Activated CD8-positive, alpha-beta memory T cell treated with anti-CD3 and anti-CD28 coated beads, Interleukin-2, amount 50 U/mL, for 48 hours (primary cell): ENCODE results near the gene EIF4G3.
"Not testable (repeated sequence)": the region's sequence is repeated elsewhere in the genome, so short reads cannot be mapped to it uniquely, and the experiment has no call there.

Experiments used
- DNase-seq: peaks from one replicate; pipeline ENCODE4 v3.0.0-alpha.2; 2020

EIF4G3 gene

GRCh38 chr1:21060523-21060922 lies 116.2 kb downstream of the EIF4G3 start:
- DNase-seq = no peak

- no peak for DNase-seq
Observed at GRCh38 chr1:21059021-21059420, 117.7 kb downstream of the EIF4G3 start.

GRCh38 chr1:21058035-21058793 lies 118.5 kb downstream of the EIF4G3 start:
- DNase-seq = no peak

GRCh38 chr1:21053189-21053928 lies 123.3 kb downstream of the EIF4G3 start:
- DNase-seq = not testable (repeated sequence)

GRCh38 chr1:21052034-21052433 lies 124.7 kb downstream of the EIF4G3 start:
- no peak for DNase-seq

GRCh38 chr1:21051177-21051825 lies 125.4 kb downstream of the EIF4G3 start:
- no peak for DNase-seq

- DNase-seq = no peak
Observed at GRCh38 chr1:21050031-21050430, 126.7 kb downstream of the EIF4G3 start.

GRCh38 chr1:21048462-21048861 lies 128.2 kb downstream of the EIF4G3 start:
- DNase-seq = no peak

- no peak for DNase-seq
Observed at GRCh38 chr1:21046132-21046531, 130.6 kb downstream of the EIF4G3 start.

- no peak for DNase-seq
Observed at GRCh38 chr1:21045351-21045750, 131.3 kb downstream of the EIF4G3 start.

- no peak for DNase-seq
Observed at GRCh38 chr1:21042929-21043605, 133.6 kb downstream of the EIF4G3 start.

GRCh38 chr1:21041541-21041940 lies 135.2 kb downstream of the EIF4G3 start:
- DNase-seq = no peak

GRCh38 chr1:21037091-21037490 lies 139.6 kb downstream of the EIF4G3 start:
- DNase-seq = no peak

- DNase-seq = no peak
Observed at GRCh38 chr1:21035794-21036193, 140.9 kb downstream of the EIF4G3 start.

- DNase-seq = no peak
Observed at GRCh38 chr1:21034725-21035628, 141.7 kb downstream of the EIF4G3 start.

GRCh38 chr1:21032741-21033140 lies 144.0 kb downstream of the EIF4G3 start:
- DNase-seq = no peak

GRCh38 chr1:21030181-21030580 lies 146.5 kb downstream of the EIF4G3 start:
- no peak for DNase-seq

GRCh38 chr1:21028520-21029145 lies 148.1 kb downstream of the EIF4G3 start:
- no peak for DNase-seq

GRCh38 chr1:21027805-21028204 lies 148.9 kb downstream of the EIF4G3 start:
- DNase-seq = no peak

GRCh38 chr1:21024918-21025317 lies 151.8 kb downstream of the EIF4G3 start:
- no peak for DNase-seq

- not testable (repeated sequence) for DNase-seq
Observed at GRCh38 chr1:21024136-21024896, 152.4 kb downstream of the EIF4G3 start.
